ENCODE measurements around the gene FAM107B.
A peak's percentile ranks its signal among the peaks of the same experiment; 100 is the strongest.
"Not testable (repeated sequence)": the region's sequence is repeated elsewhere in the genome, so short reads cannot be mapped to it uniquely, and the experiment has no call there.

FAM107B gene

GRCh38 chr10:14665865-14666857 is 108.5 kb downstream of the FAM107B start:
- H3K27ac Mint-ChIP-seq = no peak overlapping the region
- H3K4me3 Mint-ChIP-seq = no peak overlapping the region
- peaks cover 17% of the 10 kb centered on the region for H3K36me3 Mint-ChIP-seq (ENCODE audit: low read depth)
- H3K27me3 Mint-ChIP-seq (ENCODE audit: low read depth) = no peaks in the 10 kb centered on the region
- peaks cover 41% of the 10 kb centered on the region for H3K9me3 Mint-ChIP-seq
- peaks cover 14% of the 10 kb centered on the region for H3K4me1 Mint-ChIP-seq (ENCODE audit: low read depth)
- no peak for DNase-seq (ENCODE audit: low spot score)

DNA sequence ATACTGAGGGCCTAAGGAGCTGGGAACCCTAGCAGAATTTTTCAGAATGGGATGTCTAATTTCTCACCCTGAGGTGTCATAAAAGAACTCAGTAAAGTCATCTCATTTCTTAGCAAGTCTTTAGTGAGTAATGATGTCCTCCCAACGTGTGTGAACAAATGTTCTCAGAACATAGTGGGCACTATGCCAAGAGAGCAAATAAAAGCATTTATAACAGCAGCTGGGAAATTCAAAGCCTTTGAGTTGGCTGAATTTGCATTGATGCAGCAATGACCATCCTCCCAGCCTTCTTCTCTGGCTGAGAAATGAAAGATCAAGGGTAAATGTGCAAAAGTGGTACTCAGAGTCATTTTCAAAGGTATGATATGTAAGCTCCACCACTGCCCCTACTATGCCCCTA is 109.4 kb downstream of the FAM107B start:
- Mint-ChIP-seq H3K9me3 (peaks cover 39% of the 10 kb centered on the region), H3K4me1 (ENCODE audit: low read depth) (peaks cover 23% of the 10 kb centered on the region), H3K27ac (no peak overlapping the region), H3K27me3 (ENCODE audit: low read depth) (no peaks in the 10 kb centered on the region), H3K36me3 (ENCODE audit: low read depth) (peaks cover 25% of the 10 kb centered on the region), H3K4me3 (no peak overlapping the region)
- no peak for DNase-seq (ENCODE audit: low spot score)

DNA sequence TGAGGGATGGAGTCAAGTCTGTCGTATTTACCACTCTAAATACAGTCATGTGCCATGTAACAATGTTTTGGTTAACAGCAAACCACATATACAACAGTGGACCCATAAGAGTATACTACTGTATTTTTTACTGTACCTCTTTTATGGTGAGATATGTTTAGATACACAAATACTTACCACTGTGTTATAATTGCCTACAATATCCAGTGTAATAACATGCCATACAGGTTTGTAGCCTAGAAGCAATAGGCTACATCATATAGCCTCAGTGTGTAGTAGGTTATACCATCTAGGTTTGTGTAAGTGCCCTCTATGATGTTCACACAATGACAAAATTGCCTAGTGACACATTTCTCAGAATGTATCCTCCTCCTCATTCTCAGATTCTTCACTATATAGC is 110.4 kb downstream of the FAM107B start:
- Mint-ChIP-seq H3K4me3 (no peak overlapping the region), H3K27me3 (ENCODE audit: low read depth) (no peaks in the 10 kb centered on the region), H3K9me3 (peaks cover 39% of the 10 kb centered on the region), H3K4me1 (ENCODE audit: low read depth) (peaks cover 30% of the 10 kb centered on the region), H3K27ac (no peak overlapping the region), H3K36me3 (ENCODE audit: low read depth) (peaks cover 25% of the 10 kb centered on the region)
- no peak for DNase-seq (ENCODE audit: low spot score)

- Mint-ChIP-seq H3K4me3 (no peak overlapping the region), H3K4me1 (ENCODE audit: low read depth) (peaks cover 49% of the 10 kb centered on the region), H3K27me3 (ENCODE audit: low read depth) (no peaks in the 10 kb centered on the region), H3K36me3 (ENCODE audit: low read depth) (peaks cover 29% of the 10 kb centered on the region), H3K27ac (no peak overlapping the region), H3K9me3 (peaks cover 35% of the 10 kb centered on the region)
- no peak for DNase-seq (ENCODE audit: low spot score)
These were observed 112.9 kb downstream of the FAM107B start for GRCh38 chr10:14661818-14662217.

DNA sequence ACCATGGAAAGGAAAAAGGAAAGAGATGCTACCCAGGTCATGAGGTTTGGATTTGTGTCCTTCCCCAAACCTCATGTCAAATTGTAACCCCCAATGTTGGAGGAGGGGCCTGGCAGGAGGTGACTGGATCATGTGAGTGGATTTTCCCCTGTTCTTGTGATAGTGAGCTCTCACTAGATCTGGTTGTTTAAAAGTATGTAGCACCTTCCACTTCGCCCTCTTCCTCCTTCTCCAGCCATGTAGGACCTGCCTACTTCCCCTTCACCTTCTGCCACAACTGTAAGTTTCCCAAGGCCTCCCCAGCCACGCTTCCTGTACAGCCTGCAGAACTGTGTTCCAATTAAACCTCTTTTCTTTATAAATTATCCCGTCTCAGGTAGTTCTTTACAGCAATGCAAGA is 113.9 kb downstream of the FAM107B start:
- Mint-ChIP-seq H3K27ac (peak overlapping the region; percentile 67), H3K27me3 (ENCODE audit: low read depth) (peaks cover 3% of the 10 kb centered on the region), H3K4me3 (no peak overlapping the region), H3K36me3 (ENCODE audit: low read depth) (peaks cover 22% of the 10 kb centered on the region), H3K9me3 (peaks cover 25% of the 10 kb centered on the region), H3K4me1 (ENCODE audit: low read depth) (peaks cover 55% of the 10 kb centered on the region)
- DNase-seq (ENCODE audit: low spot score) = no peak

DNA sequence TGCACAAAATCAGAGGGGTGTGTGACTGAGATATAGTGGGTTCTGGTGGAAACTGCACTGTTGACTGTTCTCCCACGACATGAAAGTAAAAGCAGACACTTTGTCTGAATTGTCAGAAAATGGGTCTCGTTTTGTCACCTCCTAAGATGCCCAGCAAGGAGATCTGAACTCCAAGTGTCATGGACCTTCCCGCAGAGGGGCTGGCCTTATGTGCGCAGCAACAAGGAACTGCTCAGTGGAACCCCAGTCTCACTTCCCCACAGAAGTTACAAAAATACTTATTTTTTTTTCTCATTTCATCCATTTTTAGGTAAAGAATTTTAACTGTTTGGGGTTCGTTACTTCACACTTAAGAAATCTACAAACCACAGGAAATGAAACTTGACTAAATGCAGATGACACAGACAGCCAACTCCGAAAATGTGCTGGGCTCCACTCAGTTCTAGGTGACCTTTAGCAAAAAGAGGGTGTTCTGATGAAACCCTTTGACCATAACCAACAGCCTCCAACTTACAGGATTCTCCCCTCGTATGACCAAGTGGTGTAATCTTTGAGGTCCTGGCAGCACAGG is 115.0 kb downstream of the FAM107B start:
- Mint-ChIP-seq H3K27me3 (ENCODE audit: low read depth) (peaks cover 3% of the 10 kb centered on the region), H3K36me3 (ENCODE audit: low read depth) (peaks cover 19% of the 10 kb centered on the region), H3K9me3 (peaks cover 16% of the 10 kb centered on the region), H3K27ac (peak overlapping the region; percentile 94), H3K4me1 (ENCODE audit: low read depth) (peaks cover 62% of the 10 kb centered on the region), H3K4me3 (peak overlapping the region; percentile 73)
- peak; percentile 74 for DNase-seq (ENCODE audit: low spot score)

- peak overlapping the region; percentile 94 for H3K27ac Mint-ChIP-seq
- not testable (repeated sequence) for H3K27me3 Mint-ChIP-seq (ENCODE audit: low read depth); DNase-seq (ENCODE audit: low spot score)
- H3K4me3 Mint-ChIP-seq = peak overlapping the region; percentile 73
- peaks cover 16% of the 10 kb centered on the region for H3K36me3 Mint-ChIP-seq (ENCODE audit: low read depth)
- H3K4me1 Mint-ChIP-seq (ENCODE audit: low read depth) = peaks cover 66% of the 10 kb centered on the region
- H3K9me3 Mint-ChIP-seq = peaks cover 13% of the 10 kb centered on the region
These were observed 115.6 kb downstream of the FAM107B start for GRCh38 chr10:14659137-14659536.

DNA sequence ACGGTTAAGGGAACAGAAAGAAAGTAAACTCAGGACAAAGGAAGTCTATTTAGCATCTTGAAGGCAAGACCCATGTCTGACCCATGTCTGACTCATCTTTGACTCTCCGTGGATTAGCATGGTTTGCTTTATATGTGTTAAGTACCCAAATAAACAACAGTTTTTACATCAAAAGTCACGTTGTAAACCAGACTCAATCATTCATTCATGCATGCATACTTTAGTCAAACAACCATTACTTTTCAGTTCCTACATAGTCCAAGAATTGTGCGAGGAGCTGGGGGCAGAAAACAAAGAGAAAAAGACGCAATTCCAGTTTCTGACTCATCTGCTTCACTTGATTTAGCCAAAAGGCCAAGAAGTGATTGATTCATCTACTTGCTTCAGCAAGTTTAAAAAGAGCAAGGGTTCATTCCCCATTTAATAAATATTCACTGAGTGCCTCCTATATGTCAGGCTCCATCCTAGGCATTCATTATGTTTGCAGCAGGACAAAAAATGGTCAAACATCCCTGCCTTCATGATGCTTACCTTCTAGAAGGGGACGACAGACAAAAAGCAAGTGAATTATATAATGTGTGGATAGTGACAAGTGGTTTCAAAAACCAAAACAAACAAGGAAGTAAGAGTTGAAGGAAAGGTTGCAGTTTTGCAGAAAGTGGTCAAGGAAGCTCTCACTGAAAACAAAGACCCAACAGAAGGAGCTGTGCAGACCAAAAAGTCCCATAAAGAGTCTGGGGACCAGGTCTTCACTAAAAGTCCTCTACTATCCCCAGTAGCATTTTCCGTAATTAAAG is 116.2 kb downstream of the FAM107B start:
- peaks cover 13% of the 10 kb centered on the region for H3K9me3 Mint-ChIP-seq
- H3K27ac Mint-ChIP-seq = peak overlapping the region; percentile 94
- peak overlapping the region; percentile 73 for H3K4me3 Mint-ChIP-seq
- no peak for DNase-seq (ENCODE audit: low spot score)
- H3K4me1 Mint-ChIP-seq (ENCODE audit: low read depth) = peaks cover 72% of the 10 kb centered on the region
- peaks cover 16% of the 10 kb centered on the region for H3K36me3 Mint-ChIP-seq (ENCODE audit: low read depth)
- H3K27me3 Mint-ChIP-seq (ENCODE audit: low read depth) = peaks cover 3% of the 10 kb centered on the region

- Mint-ChIP-seq H3K36me3 (ENCODE audit: low read depth) (peaks cover 13% of the 10 kb centered on the region), H3K4me1 (ENCODE audit: low read depth) (peaks cover 84% of the 10 kb centered on the region), H3K9me3 (peaks cover 9% of the 10 kb centered on the region), H3K27me3 (ENCODE audit: low read depth) (peaks cover 3% of the 10 kb centered on the region), H3K4me3 (no peak overlapping the region), H3K27ac (peak overlapping the region; percentile 32)
- no peak for DNase-seq (ENCODE audit: low spot score)
These were observed 118.5 kb downstream of the FAM107B start for GRCh38 chr10:14656052-14656730.

DNA sequence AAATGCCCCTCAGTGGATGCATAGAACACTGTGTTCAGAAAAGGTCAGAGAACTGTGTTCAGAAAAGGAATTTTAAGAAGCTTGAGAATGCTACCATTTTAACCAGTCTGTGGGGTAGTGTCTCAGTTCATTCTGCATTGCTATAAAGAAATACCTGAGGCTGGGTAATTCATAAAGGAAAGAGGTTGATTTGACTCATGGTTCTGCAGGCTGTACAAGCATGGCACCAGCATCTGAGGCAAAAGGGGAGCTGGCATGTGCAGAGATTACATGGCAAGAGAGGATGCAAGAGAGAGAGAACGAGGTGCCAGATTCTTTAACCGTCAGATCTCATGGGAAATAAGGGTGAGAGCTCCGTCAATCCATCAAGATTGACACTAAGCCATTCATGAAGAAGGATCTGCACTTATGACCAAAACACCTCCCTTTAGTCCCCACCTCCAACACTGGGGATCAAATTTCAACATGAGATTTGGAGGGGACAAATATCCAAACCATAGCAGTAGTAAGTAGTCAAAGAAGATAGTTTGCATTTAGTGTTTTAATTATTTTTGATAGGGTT is 119.8 kb downstream of the FAM107B start:
- Mint-ChIP-seq H3K36me3 (ENCODE audit: low read depth) (peaks cover 5% of the 10 kb centered on the region), H3K4me1 (ENCODE audit: low read depth) (peaks cover 76% of the 10 kb centered on the region)

DNA sequence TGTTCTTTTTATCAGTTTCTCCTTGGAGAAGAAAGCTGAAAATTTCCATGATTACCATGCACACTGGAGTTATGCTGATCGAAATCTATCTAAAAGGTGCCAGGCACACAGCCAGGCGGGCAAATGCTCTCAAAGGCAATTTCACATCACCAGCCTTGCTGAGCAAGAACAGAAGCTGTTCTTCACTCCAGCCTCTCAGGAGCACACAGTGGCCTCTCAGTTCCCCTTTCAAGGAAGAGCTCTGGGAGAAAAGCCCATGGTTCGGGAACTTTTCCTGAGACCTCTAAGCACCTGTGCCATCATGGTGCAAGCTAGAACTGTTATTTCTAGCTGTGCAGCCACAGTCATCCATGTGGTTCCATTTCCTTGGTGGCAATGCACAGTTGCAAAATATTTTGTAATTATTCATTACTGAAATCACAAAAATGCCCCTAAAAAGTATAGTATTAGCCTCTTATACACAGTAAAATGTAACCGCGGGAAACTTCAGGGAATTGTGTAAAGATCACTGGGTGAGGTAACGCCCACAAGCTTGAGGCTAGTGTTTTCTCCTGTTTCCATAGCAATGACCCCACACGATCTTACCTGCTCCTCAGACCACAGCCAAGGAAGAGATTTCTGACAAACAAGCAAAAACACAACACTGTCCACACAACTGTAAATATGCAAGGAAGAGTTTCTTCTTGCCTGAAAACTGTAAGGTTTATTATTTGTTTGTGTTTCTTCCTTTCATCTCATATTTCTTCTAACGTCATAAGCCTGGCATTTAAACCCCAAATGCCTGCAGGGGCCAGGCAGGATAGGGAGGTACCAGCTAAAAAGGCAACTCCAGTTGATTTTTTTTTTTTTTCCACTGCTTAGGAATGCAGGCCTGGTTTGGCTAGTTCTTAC is 121.2 kb downstream of the FAM107B start:
- peaks cover 78% of the 10 kb centered on the region for H3K4me1 Mint-ChIP-seq (ENCODE audit: low read depth)
- peak overlapping the region; percentile 70 for H3K4me3 Mint-ChIP-seq
- no peak for DNase-seq (ENCODE audit: low spot score)
- peaks cover 3% of the 10 kb centered on the region for H3K36me3 Mint-ChIP-seq (ENCODE audit: low read depth)
- peaks cover 3% of the 10 kb centered on the region for H3K27me3 Mint-ChIP-seq (ENCODE audit: low read depth)
- H3K9me3 Mint-ChIP-seq = peaks cover 3% of the 10 kb centered on the region
- peak overlapping the region; percentile 74 for H3K27ac Mint-ChIP-seq

More for the DNA sequence above, 119.8 kb downstream of the FAM107B start:
- H3K9me3 Mint-ChIP-seq = peaks cover 6% of the 10 kb centered on the region
- H3K27me3 Mint-ChIP-seq (ENCODE audit: low read depth) = peaks cover 3% of the 10 kb centered on the region
- peak overlapping the region; percentile 70 for H3K4me3 Mint-ChIP-seq
- no peak for DNase-seq (ENCODE audit: low spot score)
- H3K27ac Mint-ChIP-seq = peak overlapping the region; percentile 41

GRCh38 chr10:14652816-14653215 is 121.9 kb downstream of the FAM107B start:
- Mint-ChIP-seq H3K4me1 (ENCODE audit: low read depth) (peaks cover 78% of the 10 kb centered on the region), H3K9me3 (no peaks in the 10 kb centered on the region), H3K4me3 (no peak overlapping the region), H3K27ac (no peak overlapping the region), H3K36me3 (ENCODE audit: low read depth) (peaks cover under 1% of the 10 kb centered on the region), H3K27me3 (ENCODE audit: low read depth) (peaks cover 3% of the 10 kb centered on the region)
- no peak for DNase-seq (ENCODE audit: low spot score)

All from T-helper 2 cell treated with Interferon-gamma antibody and Interleukin-4, amounts not matched to agents 5 μg/mL and 100 μg/mL, for 36 hours (primary cell).